ENCODE results near the gene TMTC1.

- TF ChIP-seq, protein P1, sequence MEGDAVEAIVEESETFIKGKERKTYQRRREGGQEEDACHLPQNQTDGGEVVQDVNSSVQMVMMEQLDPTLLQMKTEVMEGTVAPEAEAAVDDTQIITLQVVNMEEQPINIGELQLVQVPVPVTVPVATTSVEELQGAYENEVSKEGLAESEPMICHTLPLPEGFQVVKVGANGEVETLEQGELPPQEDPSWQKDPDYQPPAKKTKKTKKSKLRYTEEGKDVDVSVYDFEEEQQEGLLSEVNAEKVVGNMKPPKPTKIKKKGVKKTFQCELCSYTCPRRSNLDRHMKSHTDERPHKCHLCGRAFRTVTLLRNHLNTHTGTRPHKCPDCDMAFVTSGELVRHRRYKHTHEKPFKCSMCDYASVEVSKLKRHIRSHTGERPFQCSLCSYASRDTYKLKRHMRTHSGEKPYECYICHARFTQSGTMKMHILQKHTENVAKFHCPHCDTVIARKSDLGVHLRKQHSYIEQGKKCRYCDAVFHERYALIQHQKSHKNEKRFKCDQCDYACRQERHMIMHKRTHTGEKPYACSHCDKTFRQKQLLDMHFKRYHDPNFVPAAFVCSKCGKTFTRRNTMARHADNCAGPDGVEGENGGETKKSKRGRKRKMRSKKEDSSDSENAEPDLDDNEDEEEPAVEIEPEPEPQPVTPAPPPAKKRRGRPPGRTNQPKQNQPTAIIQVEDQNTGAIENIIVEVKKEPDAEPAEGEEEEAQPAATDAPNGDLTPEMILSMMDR (IDR thresholded peaks at IDR 0.05; ENCODE audit: poor library complexity) = no peak
- TF ChIP-seq EZH2 (IDR thresholded peaks at IDR 0.05; ENCODE audit: borderline replicate concordance) = no peak
- TF ChIP-seq EZH2phosphoT487 (IDR thresholded peaks at IDR 0.05; ENCODE audit: low read depth, severe bottlenecking, unreplicated experiment) = no peak
Observed at GRCh38 chr12:29572464-29572863, 211.3 kb downstream of the TMTC1 start.

All from hepatocyte (in vitro differentiated cells).